GM19328 (cell line): ENCODE data around the gene TNP1.

ENCODE experiments used
- ATAC-seq: cut with Tn5 transposase; IDR thresholded peaks from one replicate; pipeline ENCODE4 v1.9.1; 2021; ENCODE audit warnings: mild to moderate bottlenecking, moderate library complexity; ENCODE audit not compliant: unreplicated experiment

Gene TNP1

GRCh38 chr2:216845426-216845825, 14.4 kb downstream of the TNP1 start:
- no peak for ATAC-seq

GRCh38 chr2:216842636-216843035, 17.2 kb downstream of the TNP1 start:
- no peak for ATAC-seq

GRCh38 chr2:216839688-216840087, 20.2 kb downstream of the TNP1 start:
- ATAC-seq: no peak

- ATAC-seq: no peak
These were observed 21.7 kb downstream of the TNP1 start for GRCh38 chr2:216838151-216838550.

- no peak for ATAC-seq
These were observed 22.1 kb downstream of the TNP1 start for GRCh38 chr2:216837740-216838139.

- ATAC-seq: no peak
These were observed 26.8 kb downstream of the TNP1 start for GRCh38 chr2:216833061-216833460.

- ATAC-seq: no peak
These were observed 29.5 kb downstream of the TNP1 start for GRCh38 chr2:216830346-216830745.

GRCh38 chr2:216829533-216829932, 30.3 kb downstream of the TNP1 start:
- ATAC-seq: no peak

- no peak for ATAC-seq
These were observed 32.7 kb downstream of the TNP1 start for GRCh38 chr2:216827073-216827720.

- ATAC-seq: no peak
These were observed 37.4 kb downstream of the TNP1 start for GRCh38 chr2:216822470-216822869.

GRCh38 chr2:216820709-216821108, 39.2 kb downstream of the TNP1 start:
- no peak for ATAC-seq

- ATAC-seq: no peak
These were observed 40.1 kb downstream of the TNP1 start for GRCh38 chr2:216819766-216820165.

- no peak for ATAC-seq
These were observed 40.8 kb downstream of the TNP1 start for GRCh38 chr2:216819055-216819454.

GRCh38 chr2:216810399-216811160, 49.3 kb downstream of the TNP1 start:
- no peak for ATAC-seq
